ENCODE data around the gene NME4. TPM values are rescaled to one million over a fixed set of nuclear protein-coding genes. Genes with fewer than 3 reads are reported as not detected.
"Not testable (repeated sequence)": the region's sequence is repeated elsewhere in the genome, so short reads cannot be mapped to it uniquely, and the experiment has no call there.

The NME4 gene
- polyA plus RNA-seq (ENCODE audit: insufficient read length in 3 of 3) = 100 to 1,000 TPM; 108 to 146 (median 134) TPM
- long read RNA-seq, donor 1, transcript NME4-201 (5 exons, 995 nt) = major isoform, 42 of 100 reads
- long read RNA-seq, donor 1, partial matches to known transcripts = 51 of 100 reads
- long read RNA-seq, donor 1, other reads (novel, unspliced or antisense) = 0 of 100 reads
- long read RNA-seq, donor 2, transcript NME4-210 (2 exons, 1,861 nt) = minor isoform, 9 of 91 reads
- long read RNA-seq, donor 2, transcript NME4-201 (5 exons, 995 nt) = major isoform, 46 of 91 reads
- long read RNA-seq, donor 2, partial matches to known transcripts = 34 of 91 reads
- long read RNA-seq, donor 2, other reads (novel, unspliced or antisense) = 0 of 91 reads
- long read RNA-seq, donor 3, transcript NME4-201 (5 exons, 995 nt) = major isoform, 58 of 110 reads
- long read RNA-seq, donor 3, transcript NME4-211 (6 exons, 1,193 nt) = minor isoform, 6 of 110 reads
- long read RNA-seq, donor 3, transcript NME4-210 (2 exons, 1,861 nt) = minor isoform, 7 of 110 reads
- long read RNA-seq, donor 3, partial matches to known transcripts = 34 of 110 reads
- long read RNA-seq, donor 3, other reads (novel, unspliced or antisense) = 5 of 110 reads
- long read RNA-seq, donor 4, transcript NME4-210 (2 exons, 1,861 nt) = minor isoform, 5 of 57 reads
- long read RNA-seq, donor 4, transcript NME4-201 (5 exons, 995 nt) = major isoform, 40 of 57 reads
- long read RNA-seq, donor 4, partial matches to known transcripts = 8 of 57 reads
- long read RNA-seq, donor 4, other reads (novel, unspliced or antisense) = 0 of 57 reads
- long read RNA-seq, donor 5 = 0 reads
- long read RNA-seq, donor 6, transcript NME4-210 (2 exons, 1,861 nt) = minor isoform, 6 of 51 reads
- long read RNA-seq, donor 6, transcript NME4-201 (5 exons, 995 nt) = major isoform, 36 of 51 reads
- long read RNA-seq, donor 6, partial matches to known transcripts = 5 of 51 reads
- long read RNA-seq, donor 6, other reads (novel, unspliced or antisense) = 0 of 51 reads
- long read RNA-seq, donor 7, transcript NME4-201 (5 exons, 995 nt) = major isoform, 62 of 82 reads
- long read RNA-seq, donor 7, partial matches to known transcripts = 14 of 82 reads
- long read RNA-seq, donor 7, other reads (novel, unspliced or antisense) = 0 of 82 reads
- long read RNA-seq, donor 8 = 0 reads
- long read RNA-seq, donor 9, transcript NME4-201 (5 exons, 995 nt) = major isoform, 50 of 65 reads
- long read RNA-seq, donor 9, transcript NME4-210 (2 exons, 1,861 nt) = minor isoform, 6 of 65 reads
- long read RNA-seq, donor 9, partial matches to known transcripts = 7 of 65 reads
- long read RNA-seq, donor 9, other reads (novel, unspliced or antisense) = 0 of 65 reads
- long read RNA-seq, donor 10, transcript NME4-210 (2 exons, 1,861 nt) = minor isoform, 7 of 62 reads
- long read RNA-seq, donor 10, transcript NME4-211 (6 exons, 1,193 nt) = minor isoform, 5 of 62 reads
- long read RNA-seq, donor 10, transcript NME4-201 (5 exons, 995 nt) = major isoform, 37 of 62 reads
- long read RNA-seq, donor 10, partial matches to known transcripts = 10 of 62 reads
- long read RNA-seq, donor 10, other reads (novel, unspliced or antisense) = 0 of 62 reads
- long read RNA-seq, donor 11, transcript NME4-201 (5 exons, 995 nt) = major isoform, 31 of 35 reads
- long read RNA-seq, donor 11, partial matches to known transcripts = 0 of 35 reads
- long read RNA-seq, donor 11, other reads (novel, unspliced or antisense) = 0 of 35 reads
- long read RNA-seq, donor 12, transcript NME4-201 (5 exons, 995 nt) = major isoform, 14 of 19 reads
- long read RNA-seq, donor 12, partial matches to known transcripts = 0 of 19 reads
- long read RNA-seq, donor 12, other reads (novel, unspliced or antisense) = 0 of 19 reads
- long read RNA-seq, donor 13 = 0 reads
- long read RNA-seq, donor 14, transcript NME4-211 (6 exons, 1,193 nt) = minor isoform, 5 of 82 reads
- long read RNA-seq, donor 14, transcript NME4-201 (5 exons, 995 nt) = major isoform, 52 of 82 reads
- long read RNA-seq, donor 14, partial matches to known transcripts = 22 of 82 reads
- long read RNA-seq, donor 14, other reads (novel, unspliced or antisense) = 0 of 82 reads
- long read RNA-seq, donor 15, transcript NME4-201 (5 exons, 995 nt) = major isoform, 17 of 35 reads
- long read RNA-seq, donor 15, partial matches to known transcripts = 14 of 35 reads
- long read RNA-seq, donor 15, other reads (novel, unspliced or antisense) = 0 of 35 reads
- long read RNA-seq, donor 16, transcript NME4-201 (5 exons, 995 nt) = major isoform, 91 of 189 reads
- long read RNA-seq, donor 16, transcript NME4-210 (2 exons, 1,861 nt) = minor isoform, 13 of 189 reads
- long read RNA-seq, donor 16, transcript NME4-211 (6 exons, 1,193 nt) = minor isoform, 10 of 189 reads
- long read RNA-seq, donor 16, partial matches to known transcripts = 58 of 189 reads
- long read RNA-seq, donor 16, other reads (novel, unspliced or antisense) = 11 of 189 reads

DNA sequence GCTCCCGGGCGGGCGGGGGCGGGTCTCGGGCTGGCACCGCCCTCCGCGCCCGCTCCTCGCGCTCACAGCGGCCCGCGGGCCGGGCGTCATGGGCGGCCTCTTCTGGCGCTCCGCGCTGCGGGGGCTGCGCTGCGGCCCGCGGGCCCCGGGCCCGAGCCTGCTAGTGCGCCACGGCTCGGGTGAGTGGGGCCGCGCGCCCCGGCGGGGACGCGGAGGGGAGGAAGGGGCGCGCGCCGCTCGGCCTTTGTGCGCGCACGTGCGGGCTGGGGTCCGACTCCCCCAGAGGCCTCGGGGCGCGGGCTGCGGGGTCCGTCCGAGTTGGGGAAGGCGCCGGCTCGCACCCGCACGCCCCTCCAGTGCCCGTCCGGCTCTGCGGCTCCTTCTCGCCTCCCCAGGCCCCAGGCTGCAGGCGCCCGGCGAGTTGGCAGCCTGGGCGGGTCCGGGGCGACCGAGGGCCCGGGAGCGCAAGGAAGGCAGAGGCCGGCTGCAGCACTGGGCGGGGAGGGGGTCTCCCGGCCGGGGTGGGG, at the start of gene NME4:
NME4 (plus strand) TSS at position 65 of the 527 bp plus-strand sequence; CDS start at position 89, 24 bp downstream.
- DNase-seq (ENCODE audit: extremely low read depth in 1 of 11, low read depth in 9 of 11, low spot score in 4 of 11) = no peak

DNA sequence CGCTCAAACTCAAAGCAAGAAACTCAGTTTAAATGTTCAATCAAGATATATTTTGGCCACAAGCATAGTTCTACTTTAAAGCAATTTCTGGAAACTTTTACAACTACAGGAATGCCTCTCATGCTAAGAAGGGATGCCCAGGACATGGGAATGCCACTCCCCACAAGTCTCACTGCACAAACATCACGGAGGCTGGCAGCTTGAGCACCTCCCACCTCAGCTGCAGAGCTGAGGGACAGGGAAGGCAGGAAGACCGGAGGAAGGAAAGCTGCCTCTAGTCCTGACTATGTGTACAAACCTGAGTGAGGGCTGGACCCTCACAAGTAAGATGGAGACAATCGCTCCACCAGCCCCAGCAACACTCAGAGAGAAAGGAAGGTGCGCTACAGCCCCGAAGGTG, 49.8 kb upstream of the NME4 start:
- no peak for DNase-seq (ENCODE audit: extremely low read depth in 1 of 11, low read depth in 9 of 11, low spot score in 4 of 11)

DNA sequence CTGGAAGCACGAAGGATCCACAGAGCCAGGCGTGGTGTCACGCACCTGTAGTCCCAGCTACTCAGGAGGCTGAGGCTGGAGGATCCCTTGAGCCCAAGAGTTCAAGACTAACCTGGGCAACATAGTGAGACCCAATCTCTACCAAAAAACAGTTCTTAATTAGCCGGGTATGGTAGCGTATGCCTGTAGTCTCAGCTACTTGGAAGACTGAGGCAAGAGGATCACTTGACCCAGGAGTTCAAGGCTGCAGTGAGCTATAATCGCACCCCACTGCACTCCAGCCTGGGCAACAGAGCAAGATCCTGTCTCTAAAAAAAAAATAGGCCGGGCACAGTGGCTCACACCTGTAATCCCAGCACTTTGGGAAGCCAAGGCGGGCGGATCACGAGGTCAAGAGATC, 48.5 kb upstream of the NME4 start:
- DNase-seq (ENCODE audit: extremely low read depth in 1 of 11, low read depth in 9 of 11, low spot score in 4 of 11) = not testable (repeated sequence)

DNA sequence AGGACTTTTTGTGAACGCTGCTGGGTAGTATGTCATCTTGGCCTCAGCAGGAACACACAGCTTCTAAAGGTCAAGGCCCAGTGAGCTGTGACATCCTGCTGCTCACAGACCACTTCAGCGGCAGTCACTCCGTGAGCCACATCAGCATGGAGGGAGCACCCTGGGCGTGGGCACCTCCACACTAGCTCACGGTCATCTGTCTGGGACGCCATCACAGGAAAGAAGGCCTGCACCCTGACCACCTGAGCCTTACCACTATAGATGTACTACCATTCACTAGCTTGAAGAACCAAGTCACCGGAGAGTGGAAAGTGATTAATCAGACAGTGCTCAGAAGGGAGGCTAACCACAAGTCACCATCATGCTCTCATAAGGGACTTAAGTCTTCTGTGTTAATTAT, 47.8 kb upstream of the NME4 start:
- DNase-seq (ENCODE audit: extremely low read depth in 1 of 11, low read depth in 9 of 11, low spot score in 4 of 11) = no peak

DNA sequence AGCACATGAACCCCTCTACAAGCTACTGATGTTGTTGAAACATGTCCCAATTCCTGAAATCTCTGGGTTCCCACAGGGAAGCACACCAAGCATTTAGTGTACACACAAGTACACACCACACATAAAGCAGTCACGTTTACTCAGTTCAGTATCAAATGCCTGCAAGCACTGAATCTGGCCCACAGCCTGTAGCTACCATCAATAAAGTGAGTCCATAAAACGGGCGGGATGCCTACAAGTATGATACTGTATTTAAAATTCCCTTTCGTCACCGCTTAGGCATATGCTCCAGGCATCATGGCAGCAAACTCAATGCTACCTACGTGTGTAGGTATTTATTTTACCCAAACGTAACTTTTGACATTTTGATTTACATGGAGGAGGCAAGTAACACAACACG, 46.8 kb upstream of the NME4 start:
- no peak for DNase-seq (ENCODE audit: extremely low read depth in 1 of 11, low read depth in 9 of 11, low spot score in 4 of 11)

DNA sequence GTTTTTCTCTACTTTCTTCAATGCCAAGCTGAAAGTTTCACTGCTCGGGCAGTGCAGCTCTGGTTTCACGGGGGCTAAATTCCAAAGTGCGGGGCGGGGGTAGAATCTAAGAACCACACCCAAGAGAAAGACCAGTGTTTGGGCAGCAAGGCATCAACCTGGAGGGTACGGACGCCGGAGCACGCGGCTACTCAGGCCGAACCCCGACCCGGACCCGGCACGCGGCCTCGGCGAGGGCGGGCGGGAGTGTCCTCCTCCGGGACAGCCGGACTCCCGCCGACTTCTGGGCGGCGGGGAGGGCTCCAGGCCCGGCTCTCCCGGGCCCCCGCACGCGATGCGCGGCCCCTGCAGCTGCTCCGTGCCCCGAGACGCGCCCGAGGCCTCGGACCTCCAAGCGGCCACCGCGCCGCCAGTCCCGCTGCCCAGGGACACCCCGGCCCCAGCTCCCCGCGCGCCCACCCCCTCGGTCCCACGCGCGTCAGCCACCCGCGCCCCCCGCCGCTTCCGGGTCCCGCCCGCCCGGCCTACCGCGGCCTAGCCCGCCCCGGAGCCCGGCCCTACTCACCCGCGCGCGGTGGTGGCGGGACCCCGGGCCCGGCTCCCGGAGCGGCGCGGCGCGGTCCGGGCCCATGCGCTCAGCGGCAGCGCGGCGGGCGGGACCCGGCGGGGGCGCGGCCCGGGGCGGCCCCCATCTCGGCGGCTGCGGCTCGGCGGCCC, 45.0 kb upstream of the NME4 start:
- no peak for DNase-seq (ENCODE audit: extremely low read depth in 1 of 11, low read depth in 9 of 11, low spot score in 4 of 11)

DNA sequence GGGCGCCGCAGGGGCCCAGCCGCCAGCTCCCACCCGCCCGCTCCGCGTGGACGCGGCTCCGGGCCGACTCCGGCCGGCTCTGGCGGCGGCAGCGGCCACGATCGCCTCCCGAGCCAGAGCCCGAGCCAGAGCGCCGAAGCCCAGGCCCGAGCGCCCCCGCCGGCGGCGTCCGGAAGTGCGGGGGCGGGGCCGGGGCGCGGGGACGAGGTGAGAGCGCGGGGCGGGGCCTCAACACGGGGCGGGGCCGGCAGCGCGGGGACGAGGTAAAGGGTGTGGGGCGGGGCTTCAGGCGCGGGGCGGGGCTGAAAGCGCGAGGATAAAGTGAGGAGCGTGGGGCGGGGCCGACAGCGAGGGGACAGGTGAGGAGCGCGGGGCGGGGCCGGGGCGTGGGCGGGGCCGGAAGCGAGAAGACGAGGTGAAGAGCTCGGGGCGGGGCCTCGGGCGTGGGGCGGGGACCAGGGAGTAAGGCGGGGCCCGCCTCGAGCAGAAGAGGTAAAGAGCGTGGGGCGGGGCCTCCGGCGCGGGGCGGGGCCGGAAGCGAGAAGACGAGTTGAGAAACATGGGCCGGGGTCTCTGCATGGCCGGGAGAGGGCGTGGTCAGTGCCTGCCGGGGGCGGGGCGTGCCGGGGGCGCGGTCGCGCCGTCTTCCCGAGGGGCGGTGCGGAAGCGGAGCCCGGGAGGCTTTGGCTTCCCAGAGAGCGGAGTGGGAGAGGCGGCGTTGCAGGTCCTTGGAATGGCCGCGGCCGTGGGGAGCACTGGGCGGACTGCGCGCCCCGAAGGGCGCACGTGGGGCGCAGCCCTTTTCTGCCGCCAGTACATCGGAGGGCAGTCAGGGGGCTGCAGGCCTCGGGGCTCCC, 44.2 kb upstream of the NME4 start, which contains the start of gene AXIN1:
AXIN1 (minus strand) TSS at position 177 of the 857 bp plus-strand sequence. CDS start 5,698 bp downstream, outside the sequence.
- peak; percentile 82 to 97 (median 89) for DNase-seq (ENCODE audit: extremely low read depth in 1 of 11, low read depth in 9 of 11, low spot score in 4 of 11)

DNA sequence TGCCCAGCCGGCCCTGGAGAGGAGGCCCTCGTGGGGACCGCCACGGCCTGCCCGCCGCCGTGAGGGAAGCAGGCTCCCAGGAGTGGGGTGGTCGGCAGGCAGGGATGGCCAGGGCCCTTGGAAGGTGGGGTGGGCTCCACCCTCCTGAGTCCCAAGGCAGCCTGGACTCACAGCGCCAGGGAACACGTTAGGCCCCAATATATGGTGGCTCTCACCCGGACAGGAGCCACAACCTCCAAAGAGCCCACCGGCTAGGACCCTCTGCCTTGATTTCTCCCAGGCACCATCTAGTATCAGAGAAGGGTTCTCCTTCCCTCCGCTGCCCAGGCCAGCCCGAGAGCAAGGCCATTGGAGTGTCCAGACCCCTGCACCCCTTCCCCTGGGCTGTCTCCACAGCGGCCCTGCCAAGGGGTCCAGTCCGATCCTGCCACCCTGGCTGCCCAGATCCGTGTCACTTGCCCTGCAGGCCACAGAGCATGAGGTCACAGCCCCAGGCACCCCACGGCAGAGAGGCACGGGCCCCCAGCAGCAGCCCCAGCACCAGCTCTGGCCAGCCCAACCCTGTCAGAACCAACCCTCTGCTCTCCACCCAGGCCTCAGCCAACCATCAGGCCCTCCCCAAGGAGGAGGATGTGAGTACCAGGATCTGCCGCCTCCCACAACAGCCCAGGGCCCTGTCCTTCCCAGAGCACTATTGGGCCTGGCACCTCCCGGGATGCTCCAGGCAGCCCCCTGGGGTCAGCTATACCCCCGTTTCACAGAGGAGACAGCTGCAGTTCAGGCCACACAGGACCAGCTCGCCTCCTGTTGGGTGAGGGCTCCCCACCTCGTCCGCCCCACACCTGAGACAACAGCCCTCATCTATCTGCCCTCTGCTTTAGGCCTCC, 43.4 kb upstream of the NME4 start:
- no peak for DNase-seq (ENCODE audit: extremely low read depth in 1 of 11, low read depth in 9 of 11, low spot score in 4 of 11)

DNA sequence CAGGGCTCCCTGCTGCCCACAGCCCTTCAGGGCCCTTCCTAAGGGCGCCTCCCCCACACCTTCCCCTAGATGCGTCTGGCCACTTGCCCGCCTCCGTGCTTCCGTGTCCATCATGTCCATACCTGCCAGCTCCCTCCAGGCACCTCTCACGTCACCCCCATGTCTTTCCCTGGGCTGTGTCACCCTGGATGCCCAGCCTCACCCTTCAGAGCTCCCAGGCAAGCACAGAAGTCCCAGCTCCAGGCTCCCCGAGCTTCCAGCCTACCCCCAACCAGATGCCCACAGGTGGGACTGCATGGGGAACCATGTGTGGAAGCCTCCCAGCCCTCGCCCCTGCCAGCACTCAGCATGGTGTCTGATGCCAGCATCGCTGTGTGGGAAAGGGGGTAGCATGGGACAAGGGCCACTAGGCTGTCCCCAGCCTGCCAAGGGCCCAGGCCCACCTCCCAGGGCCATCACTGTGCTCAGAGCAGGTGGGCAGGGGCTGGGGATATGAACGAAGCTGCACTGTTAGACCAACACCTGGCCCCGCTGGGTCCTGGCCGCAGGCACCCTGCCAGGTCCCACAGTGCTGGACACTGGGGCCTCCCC, 42.6 kb upstream of the NME4 start:
- no peak for DNase-seq (ENCODE audit: extremely low read depth in 1 of 11, low read depth in 9 of 11, low spot score in 4 of 11)

DNA sequence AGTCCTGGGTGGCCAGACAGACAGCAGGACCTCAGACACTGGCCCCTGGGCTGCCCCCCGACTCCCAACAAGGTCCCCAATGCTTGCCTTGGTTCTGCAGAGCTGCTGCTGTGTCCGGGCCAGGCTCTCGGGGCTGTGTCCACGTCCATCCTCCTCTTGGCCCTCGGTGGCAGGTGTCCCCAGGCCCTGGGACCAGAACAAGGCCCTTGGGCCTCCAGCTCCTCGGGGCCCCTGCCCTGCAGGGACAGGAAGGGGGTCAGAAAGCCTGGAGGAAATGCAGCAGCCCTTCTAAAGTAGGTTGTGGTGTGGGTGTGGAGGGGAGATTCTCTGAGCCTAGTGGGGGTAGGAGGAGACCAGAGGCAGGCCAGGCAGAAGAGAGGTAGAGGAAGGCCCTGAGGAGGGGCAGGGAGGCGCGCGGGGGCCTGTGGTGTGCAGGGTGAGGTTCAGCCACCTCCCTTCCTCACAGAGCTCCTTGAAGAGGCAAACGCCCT, 42.0 kb upstream of the NME4 start:
- no peak for DNase-seq (ENCODE audit: extremely low read depth in 1 of 11, low read depth in 9 of 11, low spot score in 4 of 11)

DNA sequence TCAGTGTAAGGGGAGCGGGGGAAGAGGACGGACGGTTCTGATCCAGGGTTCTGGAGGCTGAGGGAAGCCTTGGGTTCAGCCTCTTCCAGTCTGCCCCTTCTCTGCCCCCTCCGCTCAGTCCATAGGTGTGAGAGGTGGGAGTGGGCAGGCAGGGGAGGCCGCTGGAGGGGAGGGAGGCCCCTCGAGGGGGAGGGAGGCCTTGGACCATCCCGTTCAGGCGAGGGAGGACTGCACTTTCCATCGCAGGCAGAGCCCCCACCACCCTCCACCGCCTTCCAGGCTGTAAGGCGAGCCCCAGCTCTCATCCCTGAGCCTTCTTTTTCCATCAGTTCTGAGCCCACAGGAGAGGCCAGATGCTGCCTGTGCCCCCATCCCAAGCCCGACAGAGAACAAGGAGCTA, 40.3 kb upstream of the NME4 start:
- no peak for DNase-seq (ENCODE audit: extremely low read depth in 1 of 11, low read depth in 9 of 11, low spot score in 4 of 11)

DNA sequence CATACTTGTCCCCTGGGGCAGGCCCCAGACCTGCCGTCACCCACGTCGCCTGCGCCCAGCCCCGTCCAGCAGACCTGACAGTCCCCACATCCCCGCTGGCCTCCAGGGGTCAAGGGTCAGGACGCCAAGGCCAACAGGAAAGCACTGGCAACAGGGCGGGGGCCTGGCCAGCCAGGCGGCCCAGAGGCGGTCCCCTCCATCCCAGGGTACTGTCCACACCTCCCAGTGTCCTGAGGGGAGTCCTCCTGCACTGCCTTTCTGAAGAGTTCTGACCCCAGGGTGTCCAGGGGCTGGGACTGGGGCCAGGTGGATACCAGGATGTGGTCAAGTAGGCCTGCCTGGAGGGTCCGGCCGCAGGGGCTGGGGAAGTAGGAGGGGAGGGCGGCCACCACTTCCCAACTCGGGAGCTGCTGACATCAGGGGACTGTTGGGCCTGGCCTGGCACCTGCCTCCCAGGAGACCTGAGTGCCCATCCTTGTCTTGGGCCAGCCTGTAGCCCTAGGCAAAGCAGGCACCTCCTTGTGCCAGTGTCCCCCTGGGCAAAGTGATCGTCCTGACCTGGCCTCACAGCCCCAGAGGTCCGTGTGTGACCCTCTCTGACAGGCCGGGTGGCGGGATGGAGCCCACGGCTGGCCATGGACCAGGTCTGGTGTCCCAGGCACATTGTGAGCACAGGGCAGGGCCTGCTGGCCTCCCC, 37.8 kb upstream of the NME4 start:
- no peak for DNase-seq (ENCODE audit: extremely low read depth in 1 of 11, low read depth in 9 of 11, low spot score in 4 of 11)
